Keratinocyte (primary cell): ENCODE data around the gene TSKU. TPM values are rescaled to one million over a fixed set of nuclear protein-coding genes. Genes with fewer than 3 reads are reported as not detected.

Experiments
- DNase-seq: peaks from one replicate; pipeline ENCODE4 v3.0.0-alpha.2; 2011; ENCODE audit warnings: low read depth, missing footprints, low spot score
- FAIRE-seq: peaks from 2 replicates; lab custom pipeline; 2011; peaks lifted over from hg19 to GRCh38; lab: Jason Lieb, UNC
- H2AFZ ChIP-seq: 2 replicates; pipeline ENCODE4 v1.6.0; 2012; ENCODE audit warnings: low read length, control low read depth, inconsistent platforms; ENCODE audit not compliant: control insufficient read depth
- H3K27ac ChIP-seq: 2 replicates; pipeline ENCODE4 v1.5.1; 2011; ENCODE audit warnings: low read length; ENCODE audit not compliant: control insufficient read depth, insufficient read depth
- H3K27me3 ChIP-seq: 3 replicates; pipeline ENCODE4 v1.6.0; 2011; ENCODE audit warnings: low read length; ENCODE audit not compliant: control insufficient read depth, insufficient read depth; ENCODE audit errors: extremely low read depth
- H3K36me3 ChIP-seq, 2 experiments: 2 replicates in 1 of 2; 3 replicates in 1 of 2; pipeline ENCODE4 v1.5.1; 2011; ENCODE audit warnings: low read length in 2 of 2, mild to moderate bottlenecking in 1 of 2; ENCODE audit not compliant: control insufficient read depth in 2 of 2, insufficient read depth in 2 of 2; ENCODE audit errors: extremely low read depth in 1 of 2
- H3K4me1 ChIP-seq: 3 replicates; pipeline ENCODE4 v1.5.1; 2011; ENCODE audit warnings: low read length; ENCODE audit not compliant: control insufficient read depth, insufficient read depth; ENCODE audit errors: extremely low read depth
- H3K4me2 ChIP-seq: 3 replicates; pipeline ENCODE4 v1.6.0; 2011; ENCODE audit warnings: low read depth, low read length; ENCODE audit not compliant: control insufficient read depth, insufficient read depth; ENCODE audit errors: extremely low read depth
- H3K4me3 ChIP-seq, 3 experiments: fragments of 200-600 bp in 1 of 3; sonication (generic) in 1 of 3; 2 replicates in 2 of 3; 3 replicates in 1 of 3; pipeline ENCODE4 v1.5.1; 2011 to 2016; ENCODE audit warnings: low read length in 3 of 3, mild to moderate bottlenecking in 3 of 3, control low read depth in 2 of 3, inconsistent platforms in 1 of 3, low read depth in 1 of 3, mixed read lengths in 1 of 3, mixed run types in 1 of 3, moderate library complexity in 1 of 3; ENCODE audit not compliant: control insufficient read depth in 2 of 3, insufficient read depth in 2 of 3; ENCODE audit errors: extremely low read depth in 1 of 3
- H3K79me2 ChIP-seq: 2 replicates; pipeline ENCODE4 v1.6.0; 2012; ENCODE audit warnings: low read length; ENCODE audit not compliant: control insufficient read depth, insufficient read depth
- H3K9ac ChIP-seq: 3 replicates; pipeline ENCODE4 v1.6.0; 2011; ENCODE audit warnings: low read length; ENCODE audit not compliant: control insufficient read depth, insufficient read depth; ENCODE audit errors: extremely low read depth
- H3K9me1 ChIP-seq: 3 replicates; pipeline ENCODE4 v1.6.0; 2011; ENCODE audit warnings: low read length; ENCODE audit not compliant: control insufficient read depth, insufficient read depth; ENCODE audit errors: extremely low read depth
- H3K9me3 ChIP-seq: 2 replicates; pipeline ENCODE4 v1.5.1; 2012; ENCODE audit warnings: low read depth, low read length; ENCODE audit not compliant: control insufficient read depth
- H4K20me1 ChIP-seq: 3 replicates; pipeline ENCODE4 v1.6.0; 2011; ENCODE audit warnings: low read length; ENCODE audit not compliant: control insufficient read depth, insufficient read depth; ENCODE audit errors: extremely low read depth
- CTCF ChIP-seq, 3 experiments: IDR thresholded peaks in 1 of 3; conservative IDR thresholded peaks in 1 of 3; optimal IDR thresholded peaks in 1 of 3; 2 replicates in 2 of 3; 3 replicates in 1 of 3; pipeline versions ENCODE3 to v1.5.1; 2011; ENCODE audit warnings: low read length in 3 of 3, mild to moderate bottlenecking in 3 of 3, moderate library complexity in 2 of 3, control low read depth in 1 of 3, inconsistent platforms in 1 of 3; ENCODE audit not compliant: insufficient read depth in 2 of 3; ENCODE audit errors: extremely low read depth in 1 of 3
- EZH2 ChIP-seq: IDR thresholded peaks from one replicate; pipeline ENCODE4 v1.6.1; 2012; ENCODE audit warnings: inconsistent platforms, mild to moderate bottlenecking, low read length, moderate library complexity
- dilution Hi-C: fragments of 300-500 bp; cut with MboI; formaldehyde crosslinking; loops from one replicate; pipeline ENCODE4 v1.7.0; 2020; ENCODE audit warnings: low sequenced_read_pairs; ENCODE audit not compliant: extremely low pct_ligation_motif_present
- polyA plus RNA-seq, 5 experiments: library from polyadenylated mRNA; depleted of rRNA in 3 of 5; stranded (reverse) in 3 of 5; stranded (forward) in 1 of 5; unstranded in 1 of 5; fragments of >200 nt; gene quantifications; 1 replicate in 1 of 5; 2 replicates in 3 of 5; 3 replicates in 1 of 5; pipeline versions ENCODE4 v1.2.1 to v1.2.3, GENCODE V29; 2011 to 2012; ENCODE audit warnings: missing spikeins in 2 of 5, low read depth in 1 of 5, low replicate concordance in 1 of 5

Gene TSKU
- polyA plus RNA-seq, 1 donor (not counting 4 experiments of a cell fraction or from before 2014, with no cell fraction given), result 22.8 TPM

DNA sequence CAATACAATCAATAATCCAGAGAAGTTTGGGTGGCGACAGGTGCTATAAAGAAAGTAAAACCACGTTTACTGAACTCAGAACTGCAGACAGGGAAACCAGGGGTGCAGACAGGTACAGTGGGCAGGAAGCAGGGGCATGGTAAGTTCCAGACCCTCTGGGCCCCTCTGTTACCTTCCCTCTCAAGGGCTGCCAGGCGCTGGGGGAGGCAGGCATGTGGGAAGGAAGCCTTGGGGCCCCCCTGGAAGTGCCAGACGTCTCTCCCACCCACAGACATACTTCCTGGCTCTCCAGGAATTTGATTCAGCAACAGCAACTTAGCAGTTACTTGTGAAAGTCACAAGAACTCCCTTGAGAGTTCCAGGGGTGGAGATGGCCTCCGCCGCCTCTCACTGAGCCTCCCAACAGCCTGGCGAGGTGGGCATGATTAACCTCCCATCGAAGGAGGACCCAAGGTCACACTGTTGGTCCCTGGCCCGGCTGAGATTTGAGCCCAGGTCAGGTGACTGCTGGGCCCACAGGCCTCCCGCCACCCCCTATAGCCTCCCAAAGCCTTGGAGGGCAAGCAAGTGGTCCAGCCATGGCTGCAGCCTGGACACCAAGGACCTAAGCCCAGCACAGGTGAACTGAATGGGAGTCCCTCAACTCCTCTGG, 14.1 kb upstream of the TSKU start:
- TF ChIP-seq CTCF (optimal IDR thresholded peaks at IDR 0.05 in 1 of 3, IDR thresholded peaks at IDR 0.05 in 1 of 3, conservative IDR thresholded peaks at IDR 0.05 in 1 of 3; ENCODE audit: extremely low read depth in 1 of 3, insufficient read depth in 2 of 3, low read length in 3 of 3), result no peak
- no peak for TF ChIP-seq EZH2
- Histone ChIP-seq H3K9me3 (no peaks in the 10 kb centered on the region), H3K4me1 (peaks cover 47% of the 10 kb centered on the region), H3K79me2 (no peaks in the 10 kb centered on the region), H3K9me1 (no peaks in the 10 kb centered on the region), H3K27me3 (no peaks in the 10 kb centered on the region), H3K4me2 (no peak overlapping the region), H3K36me3 (no peaks in the 10 kb centered on the region), H3K9ac (no peak overlapping the region), H3K27ac (no peak overlapping the region), H4K20me1 (no peaks in the 10 kb centered on the region), H3K4me3 (no peak overlapping the region), H2AFZ (no peak overlapping the region)
- dilution Hi-C loops, result no loop called here
- DNase-seq (no peak), FAIRE-seq (no peak)

DNA sequence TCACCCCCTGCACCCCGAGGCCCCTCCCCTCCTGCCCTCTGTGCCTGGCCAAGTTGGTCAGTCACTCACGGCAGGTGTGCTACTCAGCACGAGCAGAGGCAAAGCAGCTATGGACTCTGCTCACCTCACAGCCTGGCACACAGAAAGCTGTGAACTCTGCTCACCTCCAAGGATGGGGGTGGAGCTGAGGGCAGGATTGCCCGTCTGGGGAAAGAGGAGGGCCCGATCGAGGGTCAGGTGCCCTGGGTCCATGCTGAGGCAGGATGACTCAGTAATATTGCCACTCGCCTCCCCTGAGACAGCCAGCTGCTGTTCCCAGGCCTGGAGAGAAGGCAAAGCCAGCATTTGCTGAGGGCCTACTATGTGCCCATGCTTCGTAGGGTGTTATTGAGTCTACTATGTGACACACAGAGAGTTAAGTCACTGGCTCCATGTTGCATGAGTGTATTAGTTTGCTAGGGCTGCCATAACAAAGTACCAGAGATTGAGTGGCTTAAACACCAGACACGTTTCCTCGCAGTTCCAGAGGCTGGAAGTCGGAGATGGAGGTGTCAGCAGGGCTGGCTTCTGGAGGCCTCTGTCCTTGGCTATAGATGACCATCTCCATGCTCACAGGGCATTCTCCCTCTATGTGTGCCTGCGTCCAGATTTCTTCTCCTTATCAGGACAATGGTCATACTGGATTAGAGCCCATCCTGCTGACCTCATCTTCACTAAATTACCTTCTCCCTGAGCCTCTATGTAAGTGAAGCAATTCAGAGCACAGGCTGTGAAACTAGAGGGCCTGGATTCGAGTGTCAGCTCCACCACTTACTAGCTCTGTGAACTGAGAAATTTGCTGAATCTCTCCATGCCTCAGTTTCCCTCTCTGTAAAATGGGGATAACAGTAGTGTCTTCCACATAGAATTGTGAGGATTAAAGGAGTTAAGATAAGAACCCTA, 13.2 kb upstream of the TSKU start:
- DNase-seq (no peak), FAIRE-seq (no peak)
- no peaks in the 10 kb centered on the region for H3K9me3 ChIP-seq
- no peaks in the 10 kb centered on the region for H3K79me2 ChIP-seq
- H2AFZ ChIP-seq, result no peak overlapping the region
- no peaks in the 10 kb centered on the region for H4K20me1 ChIP-seq
- no peak overlapping the region for H3K9ac ChIP-seq
- H3K4me1 ChIP-seq, result peaks cover 43% of the 10 kb centered on the region
- dilution Hi-C loops, result no loop called here
- no peaks in the 10 kb centered on the region for H3K36me3 ChIP-seq
- no peaks in the 10 kb centered on the region for H3K9me1 ChIP-seq
- peak overlapping the region; percentile 37 for H3K4me2 ChIP-seq
- H3K27ac ChIP-seq, result no peak overlapping the region
- no peak overlapping the region for H3K4me3 ChIP-seq
- no peak for TF ChIP-seq EZH2
- TF ChIP-seq CTCF (optimal IDR thresholded peaks at IDR 0.05 in 1 of 3, IDR thresholded peaks at IDR 0.05 in 1 of 3, conservative IDR thresholded peaks at IDR 0.05 in 1 of 3; ENCODE audit: extremely low read depth in 1 of 3, insufficient read depth in 2 of 3, low read length in 3 of 3), result no peak
- no peaks in the 10 kb centered on the region for H3K27me3 ChIP-seq
